Measurements from ENCODE around the gene IGFN1.

GRCh38 chr1:201217146-201217545 is 26.5 kb downstream of the IGFN1 start:
- TF ChIP-seq FOXM1 (IDR thresholded peaks at IDR 0.05; ENCODE audit: borderline replicate concordance) (no peak), CTBP1 (IDR thresholded peaks at IDR 0.05; ENCODE audit: borderline replicate concordance) (no peak), TARDBP (IDR thresholded peaks at IDR 0.05) (no peak), HDGF (IDR thresholded peaks at IDR 0.05; ENCODE audit: borderline replicate concordance) (no peak)

All from HEK293T (cell line).